Esophagus muscularis mucosa (tissue), 4 donors: Measurements from ENCODE around the gene ZNF414. TPM values are rescaled to one million over a fixed set of nuclear protein-coding genes. Genes with fewer than 3 reads are reported as not detected.
A peak's percentile ranks its signal among the peaks of the same experiment; 100 is the strongest.

Source experiments
- DNase-seq: peaks from one replicate; pipeline ENCODE4 v3.0.0-alpha.2; 2017; ENCODE audit errors: extremely low spot score
- H3K27ac ChIP-seq, 4 donors: fragments of 200-600 bp; sonication (generic); replicated peaks in 1 of 4; 1 replicate in 3 of 4; 2 replicates in 1 of 4; pipeline ENCODE4 v1.5.1; 2016 to 2019; ENCODE audit warnings: mild to moderate bottlenecking in 1 of 4
- H3K27me3 ChIP-seq, 4 donors: fragments of 200-600 bp; sonication (generic); one replicate each; pipeline versions ENCODE4 v1.5.1 to v1.6.0; 2016 to 2019
- H3K36me3 ChIP-seq, 4 donors: fragments of 200-600 bp; sonication (generic); one replicate each; pipeline ENCODE4 v1.5.1; 2016 to 2019
- H3K4me1 ChIP-seq, 4 donors: fragments of 200-600 bp; sonication (generic); one replicate each; pipeline ENCODE4 v1.5.1; 2016 to 2019
- H3K4me3 ChIP-seq, 4 donors: fragments of 200-600 bp; sonication (generic); 1 replicate in 2 of 4; 2 replicates in 2 of 4; pipeline ENCODE4 v1.5.1; 2016 to 2019; ENCODE audit warnings: mild to moderate bottlenecking in 4 of 4, moderate library complexity in 1 of 4
- H3K9me3 ChIP-seq, 4 donors: fragments of 200-600 bp; sonication (generic); 1 replicate in 3 of 4; 2 replicates in 1 of 4; pipeline ENCODE4 v1.5.1; 2016 to 2019
- CTCF ChIP-seq, 3 experiments: fragments of 200-600 bp in 2 of 3; fragments of 450-650 bp in 1 of 3; sonication (generic) in 2 of 3; IDR thresholded peaks; one replicate each; pipeline ENCODE4 v1.5.1; 2017 to 2019; ENCODE audit warnings: antibody characterized with exemption in 3 of 3, mild to moderate bottlenecking in 2 of 3, moderate library complexity in 1 of 3
- EP300 ChIP-seq: sonication (generic); formaldehyde crosslinking; IDR thresholded peaks from one replicate; pipeline ENCODE4 v1.6.1; 2017; ENCODE audit warnings: antibody characterized with exemption
- POLR2A ChIP-seq: fragments of 450-650 bp; IDR thresholded peaks from one replicate; pipeline ENCODE4 v1.6.1; 2017; ENCODE audit warnings: antibody characterized with exemption, moderate library complexity, mild to moderate bottlenecking, low read depth
- POLR2AphosphoS5 ChIP-seq, 2 donors: sonication (generic); formaldehyde crosslinking; IDR thresholded peaks; one replicate each; pipeline ENCODE4 v1.6.1; 2017; ENCODE audit warnings: antibody characterized with exemption in 2 of 2
- WGBS: methylation state at CpG from one replicate; pipeline ENCODE4 v1.1.5; 2018; 5-methylcytosine and 5-hydroxymethylcytosine counted together
- intact Hi-C: fragments of 100-400 bp; cut with DNase I; formaldehyde crosslinking; loops from one replicate; pipeline ENCODE4 v1.15.1; 2023
- total RNA-seq, 4 donors: library from RNA; depleted of rRNA; stranded (reverse); fragments of >200 nt; gene quantifications; one replicate each; pipeline versions ENCODE4 v1.1.0 to v1.2.1, GENCODE V29; 2016

The ZNF414 gene
- total RNA-seq, 4 donors from 2014 or later: 11.3 to 24.5 (median 17.1) TPM

DNA sequence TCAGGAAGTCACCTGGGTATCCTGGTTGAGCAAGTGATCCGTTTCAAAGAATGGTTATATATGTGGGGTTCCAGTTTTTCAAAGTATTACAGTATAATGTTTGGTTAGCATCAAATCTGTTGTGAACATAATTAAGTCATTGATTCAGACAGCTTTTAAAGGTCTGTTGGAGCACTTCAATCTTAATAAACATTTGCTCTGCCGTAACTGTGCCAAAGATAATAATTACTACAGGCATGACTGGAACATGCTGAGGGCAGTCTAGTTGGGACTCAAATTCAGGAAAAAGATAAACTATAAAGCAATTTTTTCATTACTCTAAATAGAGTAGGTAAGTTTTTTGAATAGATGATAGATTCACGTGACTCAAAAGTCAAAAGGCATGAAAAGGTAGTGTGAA is 45.8 kb downstream of the ZNF414 start:
- 78% methylated on average over 3 of the region's 3 CpGs for WGBS
- intact Hi-C loops: no loop called here

DNA sequence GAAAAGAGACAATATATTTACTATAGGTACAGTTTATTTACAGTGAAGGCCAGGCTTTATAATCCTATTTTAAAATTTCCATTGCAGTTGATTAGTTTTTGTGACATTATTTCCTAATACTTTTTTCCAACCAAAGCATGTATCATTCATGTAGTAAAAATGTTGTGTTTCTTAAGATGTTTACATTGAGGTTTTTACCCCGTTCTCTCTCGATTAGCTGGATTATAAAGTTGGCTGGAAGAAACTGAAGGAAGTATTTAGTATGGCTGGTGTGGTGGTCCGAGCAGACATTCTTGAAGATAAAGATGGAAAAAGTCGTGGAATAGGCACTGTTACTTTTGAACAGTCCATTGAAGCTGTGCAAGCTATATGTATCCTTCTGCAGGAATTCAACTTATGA is 47.9 kb downstream of the ZNF414 start:
- TF ChIP-seq CTCF (IDR thresholded peaks at IDR 0.05): no peak
- TF ChIP-seq EP300: no peak
- no peak for TF ChIP-seq POLR2AphosphoS5 (IDR thresholded peaks at IDR 0.05)
- H3K27me3 ChIP-seq: no peaks in the 10 kb centered on the region
- H3K4me1 ChIP-seq: peaks cover 23 to 33% (median 25%) of the 10 kb centered on the region in 4 donors
- DNase-seq: no peak
- intact Hi-C loops: no loop called here
- WGBS: 89% methylated on average over 4 of the region's 4 CpGs
- no peaks in the 10 kb centered on the region for H3K9me3 ChIP-seq
- H3K4me3 ChIP-seq: no peak overlapping the region
- peaks cover 70 to 88% (median 75%) of the 10 kb centered on the region in 4 donors for H3K36me3 ChIP-seq
- H3K27ac ChIP-seq: no peak overlapping the region

More for the DNA sequence above, 45.8 kb downstream of the ZNF414 start:
- no peaks in the 10 kb centered on the region for H3K9me3 ChIP-seq
- peaks cover 2 to 13% (median 6%) of the 10 kb centered on the region in 4 donors for H3K4me1 ChIP-seq
- no peak for DNase-seq
- no peak overlapping the region for H3K4me3 ChIP-seq
- no peak overlapping the region for H3K27ac ChIP-seq
- H3K27me3 ChIP-seq: no peaks in the 10 kb centered on the region
- peaks cover 87 to 100% (median 96%) of the 10 kb centered on the region in 4 donors for H3K36me3 ChIP-seq
- TF ChIP-seq POLR2AphosphoS5 (IDR thresholded peaks at IDR 0.05): no peak
- TF ChIP-seq EP300: no peak
- no peak for TF ChIP-seq CTCF (IDR thresholded peaks at IDR 0.05)
- TF ChIP-seq POLR2A: no peak

- DNase-seq: no peak
- Histone ChIP-seq H3K9me3 (no peaks in the 10 kb centered on the region), H3K27ac (no peak overlapping the region), H3K4me1 (peaks cover 46 to 54% (median 50%) of the 10 kb centered on the region in 4 donors), H3K27me3 (no peaks in the 10 kb centered on the region), H3K36me3 (peaks cover 45 to 61% (median 49%) of the 10 kb centered on the region in 4 donors), H3K4me3 (no peak overlapping the region)
- intact Hi-C loops: no loop called here
- TF ChIP-seq EP300: no peak
- 89% methylated on average over 8 of the region's 8 CpGs for WGBS
These were observed 50.6 kb downstream of the ZNF414 start for GRCh38 chr19:8463365-8463764.

- H3K27me3 ChIP-seq: no peaks in the 10 kb centered on the region
- no peak for TF ChIP-seq CTCF (IDR thresholded peaks at IDR 0.05)
- no peak for TF ChIP-seq EP300
- TF ChIP-seq POLR2A: no peak
- no peak for TF ChIP-seq POLR2AphosphoS5 (IDR thresholded peaks at IDR 0.05)
- peaks cover 38 to 54% (median 41%) of the 10 kb centered on the region in 4 donors for H3K36me3 ChIP-seq
- no peaks in the 10 kb centered on the region for H3K9me3 ChIP-seq
- no peak overlapping the region for H3K4me3 ChIP-seq
- intact Hi-C loops: no loop called here
- no peak for DNase-seq
- H3K27ac ChIP-seq: no peak overlapping the region
- H3K4me1 ChIP-seq: peaks cover 54 to 62% (median 58%) of the 10 kb centered on the region in 4 donors
- WGBS: 78% methylated on average over 5 of the region's 5 CpGs
These were observed 51.4 kb downstream of the ZNF414 start for GRCh38 chr19:8462571-8462970.

GRCh38 chr19:8461891-8462290 is 52.1 kb downstream of the ZNF414 start:
- peak overlapping the region in 2 of 4 donors; percentile 65 to 73 for H3K27ac ChIP-seq
- no peaks in the 10 kb centered on the region for H3K9me3 ChIP-seq
- intact Hi-C loops: no loop called here
- H3K4me3 ChIP-seq: no peak overlapping the region
- no peak for DNase-seq
- peaks cover 32 to 52% (median 39%) of the 10 kb centered on the region in 4 donors for H3K36me3 ChIP-seq
- no peak for TF ChIP-seq CTCF (IDR thresholded peaks at IDR 0.05)
- TF ChIP-seq POLR2A: no peak
- TF ChIP-seq POLR2AphosphoS5 (IDR thresholded peaks at IDR 0.05): no peak
- no peak for TF ChIP-seq EP300
- no peaks in the 10 kb centered on the region for H3K27me3 ChIP-seq
- WGBS: 94% methylated on average over 14 of the region's 14 CpGs
- H3K4me1 ChIP-seq: peaks cover 60 to 69% (median 65%) of the 10 kb centered on the region in 4 donors
